ENCODE results near the gene PRKG2. TPM values are rescaled to one million over a fixed set of nuclear protein-coding genes. Genes with fewer than 3 reads are reported as not detected.
"Not testable (repeated sequence)": the region's sequence is repeated elsewhere in the genome, so short reads cannot be mapped to it uniquely, and the experiment has no call there.

The PRKG2 gene
- 2.8 TPM for polyA plus RNA-seq (ENCODE audit: insufficient read length)
- long read RNA-seq, donor 1, result 0 reads
- long read RNA-seq, donor 2, result 0 reads
- long read RNA-seq, donor 3, result 0 reads
- long read RNA-seq, donor 4, result 0 reads
- long read RNA-seq, donor 5, result 0 reads
- long read RNA-seq, donor 6, result 0 reads
- long read RNA-seq, donor 7, result 0 reads
- long read RNA-seq, donor 8, result 0 reads

DNA sequence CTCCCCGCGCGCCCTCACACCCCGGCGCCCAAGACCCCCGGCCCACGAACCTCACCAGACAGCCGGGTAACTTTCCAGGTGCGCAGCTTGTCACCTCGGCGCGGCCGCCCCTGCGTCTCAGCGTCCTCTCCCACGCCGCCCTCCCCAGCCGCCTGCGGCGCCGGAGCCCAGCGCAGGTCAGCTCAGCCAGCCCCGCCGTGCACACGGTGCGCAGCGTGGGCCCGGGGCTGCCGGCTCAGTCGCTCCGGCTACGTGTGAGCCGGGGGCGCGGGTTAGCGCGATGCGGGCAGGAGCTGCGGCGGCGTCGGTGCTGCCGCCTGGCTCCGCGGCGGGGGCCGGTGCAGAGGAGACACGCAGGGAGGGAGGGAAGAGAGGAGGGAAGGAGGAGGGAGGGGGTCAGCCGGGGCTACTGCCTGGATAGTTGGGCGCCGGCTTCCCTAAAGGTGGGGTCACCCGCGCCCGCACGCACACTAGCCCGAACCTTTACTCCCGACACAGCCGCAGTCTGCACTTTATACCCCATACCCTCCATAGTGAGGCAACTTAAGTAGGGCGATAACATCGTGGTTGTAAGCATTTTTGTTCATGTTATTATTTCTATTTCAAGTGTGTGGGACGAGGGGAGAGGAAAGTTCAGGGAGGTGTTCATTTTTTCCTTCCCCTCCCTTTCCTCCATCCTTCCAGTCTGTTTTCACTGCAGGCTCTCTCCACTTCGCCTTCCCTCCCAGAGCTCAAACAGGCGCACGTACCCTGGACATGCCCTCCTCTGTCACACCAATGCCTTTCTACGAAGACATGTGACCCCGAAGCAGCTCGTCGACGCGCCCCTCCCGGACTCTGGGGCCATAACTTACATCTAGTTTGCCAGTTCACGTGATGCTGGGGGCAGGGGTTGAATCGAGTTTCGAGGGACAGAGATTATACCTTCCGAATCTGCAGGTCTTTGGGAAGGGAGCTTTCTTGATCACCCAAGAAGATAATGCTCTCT is at the start of gene PRKG2:
TSS of gene PRKG2 (minus strand) at position 342 of the 988 bp plus-strand sequence. CDS start 10,175 bp downstream, outside the sequence.
- DNase-seq, result no peak

- DNase-seq, result no peak
Observed at GRCh38 chr4:81260443-81261101, 45.5 kb upstream of the PRKG2 start.

DNA sequence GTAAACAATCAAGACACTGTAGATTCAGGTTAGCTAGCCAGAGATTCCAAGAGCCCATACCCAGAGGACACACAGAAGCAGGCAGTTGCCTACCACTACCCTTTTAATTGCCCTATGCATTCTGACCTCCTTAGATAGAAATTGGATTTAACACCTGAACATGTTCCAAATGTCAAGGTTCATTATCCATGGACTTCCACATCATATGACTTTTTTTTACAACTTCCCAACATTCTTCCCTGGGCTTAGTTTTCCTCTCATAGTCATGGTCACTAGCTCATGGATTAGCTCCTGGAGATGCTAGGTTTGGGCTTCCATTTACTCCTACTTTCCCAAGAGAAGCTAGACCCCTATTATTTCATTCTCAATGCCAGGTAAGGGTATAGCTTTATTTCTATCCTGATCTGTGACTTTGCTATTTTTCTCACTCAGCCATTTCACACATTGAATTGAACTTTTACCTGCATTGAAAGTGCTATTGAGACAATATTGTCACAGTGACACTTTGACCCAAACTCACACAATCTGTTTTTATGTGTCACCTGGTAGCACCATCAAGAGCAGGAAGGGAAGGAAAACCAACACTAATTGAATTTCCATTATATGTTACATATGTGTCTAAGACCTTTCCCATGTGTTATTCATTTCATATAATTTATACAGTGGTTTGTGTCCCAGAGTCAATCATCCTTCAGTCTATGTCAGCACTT is 44.0 kb upstream of the PRKG2 start:
- DNase-seq, result no peak

DNA sequence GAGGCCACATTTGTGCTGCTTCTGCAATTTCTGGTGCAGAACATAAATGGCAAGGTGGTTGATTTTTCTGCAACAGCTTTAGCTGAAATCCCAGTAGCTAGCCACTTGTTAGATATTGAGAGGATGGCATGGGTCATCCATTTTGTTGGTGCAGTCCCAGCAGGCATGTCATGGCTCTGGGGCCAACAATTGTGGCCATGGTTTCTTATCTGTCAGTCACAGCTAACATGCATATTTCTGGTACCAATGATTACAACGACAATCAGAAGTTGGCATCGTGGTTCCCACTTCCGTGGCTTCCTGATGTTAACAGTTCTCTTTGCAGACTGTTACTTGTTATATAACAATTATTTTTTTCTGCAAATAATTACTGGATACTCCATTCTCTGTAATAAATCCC is 42.8 kb upstream of the PRKG2 start:
- DNase-seq, result no peak

- DNase-seq, result no peak
Observed at GRCh38 chr4:81257021-81257420, 42.0 kb upstream of the PRKG2 start.

DNA sequence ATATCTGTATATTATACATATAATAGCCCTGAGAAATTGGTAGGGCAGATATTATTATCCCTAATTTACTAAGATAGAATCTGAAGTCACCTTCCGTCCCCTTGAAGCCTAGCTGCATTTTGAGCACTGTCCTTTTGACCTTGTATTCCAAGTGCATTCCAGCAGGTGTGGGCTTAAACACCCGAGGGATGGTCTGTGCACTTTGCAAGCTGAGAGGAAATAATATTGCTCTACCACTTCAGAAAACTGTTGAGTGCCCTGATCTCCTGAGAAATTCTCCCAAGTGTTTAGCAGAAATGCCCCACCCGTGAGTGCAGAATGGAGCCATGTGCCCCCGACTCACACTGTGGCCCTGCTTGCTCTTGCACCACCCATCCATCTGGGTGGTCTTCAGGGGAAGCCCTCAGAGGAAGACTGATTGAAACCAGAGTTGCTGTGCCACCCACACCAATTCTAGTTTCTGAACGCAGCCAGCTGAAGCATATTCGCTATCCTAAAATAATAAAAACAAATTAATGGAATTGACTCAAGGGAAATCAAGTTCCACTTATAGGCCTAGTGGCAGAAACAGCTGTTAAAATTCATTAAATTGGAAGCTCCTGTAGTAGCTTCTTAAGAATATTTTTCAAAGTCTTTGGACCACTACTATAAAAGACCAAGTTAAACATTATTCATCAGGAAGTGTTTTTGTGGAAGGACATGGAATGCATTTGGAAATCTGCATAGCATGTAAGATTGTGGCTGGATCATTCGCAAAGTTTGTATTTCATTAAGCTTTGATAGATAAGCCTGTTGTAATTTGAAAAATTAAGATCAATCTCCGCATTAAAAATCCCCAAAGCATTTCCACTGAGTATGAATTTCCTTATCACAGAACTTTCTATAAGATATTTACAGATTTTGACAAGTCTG is 41.3 kb upstream of the PRKG2 start:
- DNase-seq, result no peak

DNA sequence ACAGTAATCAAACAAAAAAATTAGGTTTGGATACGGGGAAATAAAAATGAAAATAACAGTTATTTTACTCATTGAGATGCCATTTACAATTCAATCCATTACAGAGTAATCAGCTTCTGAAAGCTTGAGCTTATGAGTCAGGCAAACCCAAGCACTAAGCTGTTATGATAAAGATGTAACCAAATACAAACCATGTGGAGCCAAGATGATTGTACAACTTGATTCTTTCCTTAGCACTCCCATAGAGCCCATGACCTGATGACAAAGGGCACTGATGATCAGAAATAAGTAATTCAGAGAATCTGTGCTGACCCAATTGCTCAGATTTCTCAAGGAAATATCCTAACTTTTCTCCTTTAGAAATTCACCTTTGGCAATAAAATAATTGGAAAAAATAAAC is 40.5 kb upstream of the PRKG2 start:
- DNase-seq, result no peak

GRCh38 chr4:81250430-81250829 is 35.4 kb upstream of the PRKG2 start:
- no peak for DNase-seq

- no peak for DNase-seq
Observed at GRCh38 chr4:81245218-81246009, 30.4 kb upstream of the PRKG2 start.

DNA sequence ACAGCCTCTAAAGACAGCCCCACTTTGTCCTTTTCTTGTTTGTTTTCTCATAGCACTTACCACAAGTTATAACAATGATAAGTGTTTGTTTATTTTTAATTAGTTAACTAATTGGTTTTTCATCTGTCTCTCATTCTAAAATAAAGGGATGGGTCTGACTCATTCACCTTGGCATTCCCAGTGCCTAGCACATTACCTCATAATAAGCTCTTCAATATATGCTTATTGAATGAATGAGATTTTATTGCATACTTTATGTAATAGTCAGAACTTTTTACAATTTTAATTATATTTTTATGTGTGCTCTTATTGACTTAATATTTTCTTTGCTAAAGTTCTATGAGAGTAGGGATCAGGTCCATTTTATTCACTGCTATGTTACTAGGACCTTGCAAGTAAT is 22.8 kb upstream of the PRKG2 start:
- DNase-seq, result no peak

- no peak for DNase-seq
Observed at GRCh38 chr4:81235982-81236749, 21.1 kb upstream of the PRKG2 start.

GRCh38 chr4:81227968-81228367 is 12.9 kb upstream of the PRKG2 start:
- DNase-seq, result no peak

- no peak for DNase-seq
Observed at GRCh38 chr4:81227138-81227537, 12.1 kb upstream of the PRKG2 start.

DNA sequence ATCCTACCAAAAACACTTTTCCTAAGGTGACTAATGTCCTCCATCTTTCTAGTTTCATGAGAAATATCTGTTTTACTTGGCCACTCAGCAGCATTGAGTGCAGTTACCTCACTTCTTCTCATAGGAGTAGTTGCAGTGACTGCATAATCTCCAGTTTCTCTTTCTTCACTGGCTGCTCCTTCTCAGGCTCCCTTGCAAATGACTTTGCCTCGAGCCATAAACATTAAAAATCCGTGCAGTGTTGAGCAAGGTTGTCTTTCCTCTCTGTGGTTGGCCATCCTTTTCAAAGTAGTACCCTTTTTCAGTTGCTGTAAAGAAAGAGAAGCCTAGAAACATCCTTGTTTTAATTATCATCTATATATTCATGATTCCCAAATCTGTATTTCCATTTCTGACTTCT is 10.2 kb upstream of the PRKG2 start:
- DNase-seq, result no peak

- not testable (repeated sequence) for DNase-seq
Observed at GRCh38 chr4:81222082-81222472, 7.1 kb upstream of the PRKG2 start.

DNA sequence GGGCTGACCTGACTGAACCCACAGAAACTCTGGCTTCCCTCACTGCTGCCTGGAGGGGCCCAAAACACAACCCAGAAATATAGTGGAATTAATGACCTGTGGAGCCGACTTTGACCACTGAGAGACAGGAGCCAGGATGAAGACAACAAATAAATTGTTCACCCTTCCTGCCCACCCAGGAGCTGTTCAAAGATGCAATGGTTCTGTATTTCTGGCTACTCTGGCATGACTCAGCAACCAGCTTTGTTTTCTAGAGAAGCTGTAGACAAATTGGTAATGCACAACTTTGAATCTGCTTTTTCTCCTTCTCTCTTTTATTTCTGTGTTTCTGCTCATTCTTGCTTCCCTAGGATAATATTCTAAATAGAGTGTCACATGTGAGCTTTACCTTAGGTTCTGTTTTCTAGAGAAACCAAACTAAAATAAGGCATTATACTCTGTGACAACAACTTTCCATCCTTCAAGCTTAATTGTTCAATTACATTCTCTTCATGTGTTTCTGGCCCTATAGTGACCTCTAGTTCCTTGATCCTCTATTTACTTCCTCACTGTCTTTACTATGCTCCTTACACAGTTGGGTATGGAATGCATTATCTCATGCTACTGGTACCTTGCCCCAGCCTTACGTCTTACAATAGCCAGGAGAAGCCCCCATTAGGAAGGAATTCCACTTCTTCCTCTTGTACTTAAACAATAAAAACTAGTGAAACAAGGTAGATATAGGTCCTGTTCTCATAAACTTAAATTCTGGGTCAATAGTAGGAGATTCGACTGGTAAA is 6.5 kb upstream of the PRKG2 start:
- no peak for DNase-seq

- DNase-seq, result no peak
Observed at GRCh38 chr4:81220271-81220670, 5.2 kb upstream of the PRKG2 start.

DNA sequence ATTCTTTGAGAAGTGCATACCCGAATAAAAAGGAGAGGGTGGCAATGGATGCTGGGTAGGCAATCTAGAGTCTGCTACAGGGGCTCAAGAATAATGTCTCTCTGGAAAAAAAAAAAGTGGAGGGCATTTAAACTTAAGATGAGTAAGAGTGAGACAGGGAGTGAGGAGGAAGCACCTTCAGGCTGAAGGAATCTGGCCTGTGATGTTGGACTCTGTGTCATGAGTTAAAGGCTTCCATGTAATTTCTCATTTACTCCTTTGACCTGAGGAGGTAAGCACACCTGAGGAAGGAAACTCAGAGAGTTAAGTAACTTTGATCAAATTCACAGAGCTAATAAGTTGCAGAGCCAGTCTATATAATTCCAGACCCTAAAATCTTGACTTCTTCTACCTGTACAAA is 3.2 kb upstream of the PRKG2 start:
- DNase-seq, result no peak

DNA sequence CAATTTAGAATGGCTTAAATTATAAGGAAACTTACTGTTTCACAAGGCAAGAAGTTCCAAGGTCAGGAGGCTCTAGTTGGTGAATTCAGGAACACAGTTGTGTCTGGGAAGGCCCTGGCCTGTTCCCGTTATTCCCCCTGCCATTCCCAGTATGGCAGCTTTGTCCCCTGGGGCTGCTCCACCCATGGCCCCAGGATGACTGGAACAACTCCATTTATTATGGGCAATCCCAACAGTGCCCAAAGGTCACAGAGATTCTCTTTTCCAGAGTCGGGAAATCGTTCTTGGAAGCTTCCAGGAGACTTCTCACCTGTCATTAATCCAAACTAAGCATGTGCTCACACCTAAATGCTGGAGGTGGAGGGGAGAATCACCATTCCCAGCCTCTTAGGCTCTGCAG is 2.8 kb upstream of the PRKG2 start:
- no peak for DNase-seq
